Measurements from ENCODE around the gene NVL. TPM values are rescaled to one million over a fixed set of nuclear protein-coding genes. Genes with fewer than 3 reads are reported as not detected.

The NVL gene
- total and polyA plus RNA-seq, 2 of the 8 experiments (the other 6 are each of a cell fraction or from before 2014, with no cell fraction given), result 22.7 to 45.8 TPM

DNA sequence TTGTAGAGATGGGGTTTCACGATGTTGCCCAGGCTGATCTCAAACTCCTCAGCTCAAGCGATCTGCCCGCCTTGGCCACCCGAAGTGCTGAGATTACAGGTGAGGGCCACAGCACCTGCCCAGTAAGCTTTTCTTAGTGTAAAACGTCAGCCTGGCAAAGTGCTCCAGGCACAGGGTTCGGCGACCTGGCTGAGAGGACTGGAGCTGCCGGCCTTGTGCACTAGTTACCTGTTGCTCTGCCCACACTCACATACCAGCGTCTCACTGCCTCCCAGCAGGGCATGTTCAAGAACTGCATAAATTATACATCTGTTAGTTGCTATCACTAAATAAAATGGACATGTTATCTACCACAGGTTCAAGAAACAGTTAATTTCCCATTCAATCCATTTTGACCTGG, 91.8 kb downstream of the NVL start (continued):
- TF ChIP-seq, protein P1, sequence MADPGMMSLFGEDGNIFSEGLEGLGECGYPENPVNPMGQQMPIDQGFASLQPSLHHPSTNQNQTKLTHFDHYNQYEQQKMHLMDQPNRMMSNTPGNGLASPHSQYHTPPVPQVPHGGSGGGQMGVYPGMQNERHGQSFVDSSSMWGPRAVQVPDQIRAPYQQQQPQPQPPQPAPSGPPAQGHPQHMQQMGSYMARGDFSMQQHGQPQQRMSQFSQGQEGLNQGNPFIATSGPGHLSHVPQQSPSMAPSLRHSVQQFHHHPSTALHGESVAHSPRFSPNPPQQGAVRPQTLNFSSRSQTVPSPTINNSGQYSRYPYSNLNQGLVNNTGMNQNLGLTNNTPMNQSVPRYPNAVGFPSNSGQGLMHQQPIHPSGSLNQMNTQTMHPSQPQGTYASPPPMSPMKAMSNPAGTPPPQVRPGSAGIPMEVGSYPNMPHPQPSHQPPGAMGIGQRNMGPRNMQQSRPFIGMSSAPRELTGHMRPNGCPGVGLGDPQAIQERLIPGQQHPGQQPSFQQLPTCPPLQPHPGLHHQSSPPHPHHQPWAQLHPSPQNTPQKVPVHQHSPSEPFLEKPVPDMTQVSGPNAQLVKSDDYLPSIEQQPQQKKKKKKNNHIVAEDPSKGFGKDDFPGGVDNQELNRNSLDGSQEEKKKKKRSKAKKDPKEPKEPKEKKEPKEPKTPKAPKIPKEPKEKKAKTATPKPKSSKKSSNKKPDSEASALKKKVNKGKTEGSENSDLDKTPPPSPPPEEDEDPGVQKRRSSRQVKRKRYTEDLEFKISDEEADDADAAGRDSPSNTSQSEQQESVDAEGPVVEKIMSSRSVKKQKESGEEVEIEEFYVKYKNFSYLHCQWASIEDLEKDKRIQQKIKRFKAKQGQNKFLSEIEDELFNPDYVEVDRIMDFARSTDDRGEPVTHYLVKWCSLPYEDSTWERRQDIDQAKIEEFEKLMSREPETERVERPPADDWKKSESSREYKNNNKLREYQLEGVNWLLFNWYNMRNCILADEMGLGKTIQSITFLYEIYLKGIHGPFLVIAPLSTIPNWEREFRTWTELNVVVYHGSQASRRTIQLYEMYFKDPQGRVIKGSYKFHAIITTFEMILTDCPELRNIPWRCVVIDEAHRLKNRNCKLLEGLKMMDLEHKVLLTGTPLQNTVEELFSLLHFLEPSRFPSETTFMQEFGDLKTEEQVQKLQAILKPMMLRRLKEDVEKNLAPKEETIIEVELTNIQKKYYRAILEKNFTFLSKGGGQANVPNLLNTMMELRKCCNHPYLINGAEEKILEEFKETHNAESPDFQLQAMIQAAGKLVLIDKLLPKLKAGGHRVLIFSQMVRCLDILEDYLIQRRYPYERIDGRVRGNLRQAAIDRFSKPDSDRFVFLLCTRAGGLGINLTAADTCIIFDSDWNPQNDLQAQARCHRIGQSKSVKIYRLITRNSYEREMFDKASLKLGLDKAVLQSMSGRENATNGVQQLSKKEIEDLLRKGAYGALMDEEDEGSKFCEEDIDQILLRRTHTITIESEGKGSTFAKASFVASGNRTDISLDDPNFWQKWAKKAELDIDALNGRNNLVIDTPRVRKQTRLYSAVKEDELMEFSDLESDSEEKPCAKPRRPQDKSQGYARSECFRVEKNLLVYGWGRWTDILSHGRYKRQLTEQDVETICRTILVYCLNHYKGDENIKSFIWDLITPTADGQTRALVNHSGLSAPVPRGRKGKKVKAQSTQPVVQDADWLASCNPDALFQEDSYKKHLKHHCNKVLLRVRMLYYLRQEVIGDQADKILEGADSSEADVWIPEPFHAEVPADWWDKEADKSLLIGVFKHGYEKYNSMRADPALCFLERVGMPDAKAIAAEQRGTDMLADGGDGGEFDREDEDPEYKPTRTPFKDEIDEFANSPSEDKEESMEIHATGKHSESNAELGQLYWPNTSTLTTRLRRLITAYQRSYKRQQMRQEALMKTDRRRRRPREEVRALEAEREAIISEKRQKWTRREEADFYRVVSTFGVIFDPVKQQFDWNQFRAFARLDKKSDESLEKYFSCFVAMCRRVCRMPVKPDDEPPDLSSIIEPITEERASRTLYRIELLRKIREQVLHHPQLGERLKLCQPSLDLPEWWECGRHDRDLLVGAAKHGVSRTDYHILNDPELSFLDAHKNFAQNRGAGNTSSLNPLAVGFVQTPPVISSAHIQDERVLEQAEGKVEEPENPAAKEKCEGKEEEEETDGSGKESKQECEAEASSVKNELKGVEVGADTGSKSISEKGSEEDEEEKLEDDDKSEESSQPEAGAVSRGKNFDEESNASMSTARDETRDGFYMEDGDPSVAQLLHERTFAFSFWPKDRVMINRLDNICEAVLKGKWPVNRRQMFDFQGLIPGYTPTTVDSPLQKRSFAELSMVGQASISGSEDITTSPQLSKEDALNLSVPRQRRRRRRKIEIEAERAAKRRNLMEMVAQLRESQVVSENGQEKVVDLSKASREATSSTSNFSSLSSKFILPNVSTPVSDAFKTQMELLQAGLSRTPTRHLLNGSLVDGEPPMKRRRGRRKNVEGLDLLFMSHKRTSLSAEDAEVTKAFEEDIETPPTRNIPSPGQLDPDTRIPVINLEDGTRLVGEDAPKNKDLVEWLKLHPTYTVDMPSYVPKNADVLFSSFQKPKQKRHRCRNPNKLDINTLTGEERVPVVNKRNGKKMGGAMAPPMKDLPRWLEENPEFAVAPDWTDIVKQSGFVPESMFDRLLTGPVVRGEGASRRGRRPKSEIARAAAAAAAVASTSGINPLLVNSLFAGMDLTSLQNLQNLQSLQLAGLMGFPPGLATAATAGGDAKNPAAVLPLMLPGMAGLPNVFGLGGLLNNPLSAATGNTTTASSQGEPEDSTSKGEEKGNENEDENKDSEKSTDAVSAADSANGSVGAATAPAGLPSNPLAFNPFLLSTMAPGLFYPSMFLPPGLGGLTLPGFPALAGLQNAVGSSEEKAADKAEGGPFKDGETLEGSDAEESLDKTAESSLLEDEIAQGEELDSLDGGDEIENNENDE (IDR thresholded peaks at IDR 0.05; ENCODE audit: insufficient replicate concordance, low read length), result no peak
- TF ChIP-seq POLR2A (IDR thresholded peaks at IDR 0.05; ENCODE audit: control extremely low read depth in 1 of 2, low read depth in 2 of 2, low read length in 2 of 2) (no peak), GABPA (IDR thresholded peaks at IDR 0.05; ENCODE audit: borderline replicate concordance, insufficient read depth, low read length) (no peak), EP300 (IDR thresholded peaks at IDR 0.05; ENCODE audit: borderline replicate concordance in 1 of 2, low read depth in 2 of 2, low read length in 2 of 2) (no peak), POU5F1 (IDR thresholded peaks at IDR 0.05; ENCODE audit: low read depth, low read length) (no peak)
- TF ChIP-seq, protein P2, sequence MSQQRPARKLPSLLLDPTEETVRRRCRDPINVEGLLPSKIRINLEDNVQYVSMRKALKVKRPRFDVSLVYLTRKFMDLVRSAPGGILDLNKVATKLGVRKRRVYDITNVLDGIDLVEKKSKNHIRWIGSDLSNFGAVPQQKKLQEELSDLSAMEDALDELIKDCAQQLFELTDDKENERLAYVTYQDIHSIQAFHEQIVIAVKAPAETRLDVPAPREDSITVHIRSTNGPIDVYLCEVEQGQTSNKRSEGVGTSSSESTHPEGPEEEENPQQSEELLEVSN (IDR thresholded peaks at IDR 0.05), result no peak
- TF ChIP-seq, protein P3, sequence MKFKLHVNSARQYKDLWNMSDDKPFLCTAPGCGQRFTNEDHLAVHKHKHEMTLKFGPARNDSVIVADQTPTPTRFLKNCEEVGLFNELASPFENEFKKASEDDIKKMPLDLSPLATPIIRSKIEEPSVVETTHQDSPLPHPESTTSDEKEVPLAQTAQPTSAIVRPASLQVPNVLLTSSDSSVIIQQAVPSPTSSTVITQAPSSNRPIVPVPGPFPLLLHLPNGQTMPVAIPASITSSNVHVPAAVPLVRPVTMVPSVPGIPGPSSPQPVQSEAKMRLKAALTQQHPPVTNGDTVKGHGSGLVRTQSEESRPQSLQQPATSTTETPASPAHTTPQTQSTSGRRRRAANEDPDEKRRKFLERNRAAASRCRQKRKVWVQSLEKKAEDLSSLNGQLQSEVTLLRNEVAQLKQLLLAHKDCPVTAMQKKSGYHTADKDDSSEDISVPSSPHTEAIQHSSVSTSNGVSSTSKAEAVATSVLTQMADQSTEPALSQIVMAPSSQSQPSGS (IDR thresholded peaks at IDR 0.05; ENCODE audit: low read length), result no peak

Data from H1 (cell line).